ENCODE measurements around the gene MYLK. TPM values are rescaled to one million over a fixed set of nuclear protein-coding genes. Genes with fewer than 3 reads are reported as not detected.
A peak's percentile ranks its signal among the peaks of the same experiment; 100 is the strongest.

MYLK gene
- total and polyA plus RNA-seq, 2 of the 4 experiments (the other 2 are of a cell fraction): 299 to 484 TPM

- Histone ChIP-seq H3K27me3 (ENCODE audit: control insufficient read depth, insufficient read depth, low read length) (no peaks in the 10 kb centered on the region), H3K18ac (ENCODE audit: low read depth, low read length) (peak overlapping the region; percentile 62), H4K20me1 (ENCODE audit: insufficient read depth, low read length) (no peaks in the 10 kb centered on the region), H4K5ac (ENCODE audit: low read depth, low read length) (peak overlapping the region; percentile 67), H2BK15ac (ENCODE audit: low read depth, low read length) (peak overlapping the region; percentile 87; the same call in 2 of the 3 replicates), H3K79me1 (ENCODE audit: low read depth in 1 of 2, low read length in 2 of 2) (peaks cover 45 to 83% of the 10 kb centered on the region in 2 experiments), H3K23ac (ENCODE audit: low read depth, low read length) (peak overlapping the region; percentile 89), H3K9me3 (ENCODE audit: control insufficient read depth, insufficient read depth, low read length) (no peaks in the 10 kb centered on the region), H3K36me3 (ENCODE audit: control insufficient read depth, insufficient read depth, low read length) (peaks cover 17% of the 10 kb centered on the region), H2BK120ac (ENCODE audit: low read depth, low read length) (peak overlapping the region; percentile 90), H3K4me3 (ENCODE audit: insufficient read depth, low read depth, low read length) (no peak overlapping the region), H4K91ac (ENCODE audit: insufficient read depth, low read depth, low read length) (peak overlapping the region; percentile 96), H3K9me1 (ENCODE audit: insufficient read depth, low read length) (peaks cover 45% of the 10 kb centered on the region), H2AFZ (replicated peaks; ENCODE audit: low read length, poor library complexity) (peak overlapping the region; percentile 2), H4K8ac (ENCODE audit: low read depth in 2 of 2, low read length in 2 of 2) (peak overlapping the region; percentile 78 to 84), H3K14ac (replicated peaks; ENCODE audit: low read depth, low read length) (peak overlapping the region; percentile 80), H3K56ac (ENCODE audit: extremely low read depth, insufficient read depth, low read length) (peak overlapping the region; percentile 53; the same call in 1 of the 2 replicates), H2BK20ac (ENCODE audit: low read depth, low read length) (peak overlapping the region; percentile 85), H3K4me2 (ENCODE audit: low read depth, low read length) (no peak overlapping the region), H3K4ac (ENCODE audit: low read depth, low read length) (peak overlapping the region; percentile 95), H2AK5ac (ENCODE audit: low read depth, low read length) (peak overlapping the region; percentile 93), H2AK9ac (replicated peaks; ENCODE audit: low read depth, low read length, poor library complexity) (peak overlapping the region; percentile 43), H3K9ac (ENCODE audit: low read depth, low read length) (peak overlapping the region; percentile 54), H3K4me1 (ENCODE audit: control insufficient read depth, insufficient read depth, low read length) (peaks cover 30% of the 10 kb centered on the region), H3K27ac (ENCODE audit: insufficient read depth, low read length) (peak overlapping the region; percentile 73), H2BK5ac (ENCODE audit: low read depth, low read length, poor library complexity, severe bottlenecking) (peak overlapping the region; percentile 85)
- ATAC-seq (ENCODE audit: low read depth) (no peak; the same call in 1 of the 2 replicates), DNase-seq (no peak)
- no CpG with 5 or more reads among the region's 5 CpGs for WGBS, 2 experiments (ENCODE audit: extremely low coverage in 2 of 2, insufficient read length in 1 of 2)
- POLR2A ChIA-PET (ENCODE audit: unreplicated experiment): interaction anchor here (0.6 to 0.9 kb wide), 4 partner anchors 23 to 232 kb away, joined by 3 to 6 read pairs (median 3); no protein-coding TSS in a partner anchor
- intact Hi-C loops (cut with micrococcal nuclease): no loop called here
- CTCF ChIA-PET: no interaction called here
- dilution Hi-C loops (cut with HindIII; ENCODE audit: low sequenced_read_pairs, unreplicated experiment): no loop called here
- BruUV-seq (replicated peaks): no TSS peak
- in situ Hi-C loops (cut with MboI; ENCODE audit: low sequenced_read_pairs): no loop called here
- TF ChIP-seq USF2 (IDR thresholded peaks at IDR 0.05; ENCODE audit: low read depth, low read length) (0 out of 2 replicates have a peak, but pooled peaks have one; percentile 9), MAFK (IDR thresholded peaks at IDR 0.05; ENCODE audit: low read depth, low read length) (peak; percentile 78), RAD21 (IDR thresholded peaks at IDR 0.05; ENCODE audit: low read length) (no peak)
Measured at GRCh38 chr3:123757281-123757940, 126.7 kb downstream of the MYLK start.

Measured in IMR-90 (cell line).